A549 (cell line): ENCODE data around the gene SGO2.

ENCODE experiments used
- CTCF ChIP-seq: fragments of >200 bp; sonication (Bioruptor Twin); formaldehyde crosslinking; IDR thresholded peaks from 3 replicates; pipeline ENCODE4 v1.5.1; 2016
- HOXB13 ChIP-seq: fragments of 250-450 bp; sonication (Bioruptor Pico); IDR thresholded peaks from 2 replicates; pipeline ENCODE4 v1.5.0; 2020; ENCODE audit warnings: low read depth, mild to moderate bottlenecking, moderate library complexity
- REST ChIP-seq: fragments of 200-600 bp; sonication (generic); IDR thresholded peaks from 2 replicates; pipeline ENCODE4 v1.6.1; 2016; ENCODE audit warnings: antibody characterized with exemption, mild to moderate bottlenecking, moderate library complexity

GRCh38 chr2:200603972-200604371 is 78.0 kb downstream of the SGO2 start:
- TF ChIP-seq HOXB13: no peak
- no peak for TF ChIP-seq REST
- no peak for TF ChIP-seq CTCF
